ENCODE data around the gene PLA2G2C. TPM values are rescaled to one million over a fixed set of nuclear protein-coding genes. Genes with fewer than 3 reads are reported as not detected.

Gene PLA2G2C
- total RNA-seq, 1 donor from 2014 or later: not detected

DNA sequence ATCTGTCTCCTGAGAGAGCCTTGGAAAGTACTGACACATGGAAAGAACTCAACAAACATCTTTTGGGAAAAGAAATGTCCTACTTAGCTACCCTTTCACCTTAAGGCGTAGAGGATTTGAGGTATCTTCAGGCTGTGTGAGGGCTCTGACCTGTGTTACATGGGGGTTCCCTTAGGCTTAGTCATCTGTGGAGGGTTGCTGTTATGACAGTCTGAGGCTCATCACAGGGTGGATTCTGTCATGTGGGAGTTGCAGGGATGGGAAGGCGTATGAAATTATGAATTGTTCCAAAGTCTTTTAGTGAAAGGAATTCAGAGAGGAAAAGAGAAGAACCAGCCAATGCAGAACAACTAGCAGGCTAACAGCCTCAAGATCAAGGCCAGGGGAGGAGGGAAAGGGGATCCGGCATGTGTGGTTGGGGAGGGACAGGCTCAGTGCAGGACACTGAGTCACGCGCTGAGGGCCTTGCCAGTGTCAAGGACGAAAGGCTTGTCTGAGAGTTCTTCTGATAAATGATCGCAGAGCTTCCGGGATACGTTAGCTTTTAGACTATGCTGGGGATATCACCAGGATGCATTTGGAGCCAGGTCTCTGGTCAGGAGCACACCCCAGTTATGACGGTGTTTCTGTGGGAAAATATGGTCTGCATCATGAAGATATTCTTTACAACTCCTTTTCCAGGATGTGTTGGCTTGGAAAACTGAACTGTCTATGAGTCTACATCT lies 24.6 kb upstream of the PLA2G2C start:
- no peak for DNase-seq
- ATAC-seq: no peak
- intact Hi-C loops (cut with micrococcal nuclease): no loop called here

DNA sequence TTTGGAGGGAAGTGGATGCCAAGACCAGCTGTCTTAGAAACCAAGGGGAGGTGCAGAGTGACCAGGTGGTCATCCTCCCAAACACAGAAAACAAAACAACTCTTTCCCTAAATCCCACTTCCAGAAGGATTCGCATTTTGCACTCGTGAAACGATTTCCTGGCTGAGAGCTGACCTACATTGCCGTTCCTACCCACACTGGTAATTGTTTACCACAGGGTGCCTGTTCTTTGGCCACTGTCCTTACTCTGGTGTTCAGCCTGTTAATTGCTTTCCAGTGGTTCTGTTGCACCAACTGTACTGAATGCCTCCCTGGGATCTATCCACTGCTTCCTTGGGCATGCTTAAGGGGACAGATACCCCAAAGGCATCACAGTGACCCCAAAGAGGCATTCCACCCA lies 23.2 kb upstream of the PLA2G2C start:
- intact Hi-C loops (cut with micrococcal nuclease): no loop called here
- DNase-seq (no peak), ATAC-seq (no peak)

- no peak for ATAC-seq
- intact Hi-C loops (cut with micrococcal nuclease): no loop called here
- no peak for DNase-seq
These were observed 21.2 kb upstream of the PLA2G2C start for GRCh38 chr1:20207546-20207945.

- no peak for ATAC-seq
- intact Hi-C loops (cut with micrococcal nuclease): no loop called here
- DNase-seq: no peak
These were observed 15.8 kb upstream of the PLA2G2C start for GRCh38 chr1:20202166-20202565.

DNA sequence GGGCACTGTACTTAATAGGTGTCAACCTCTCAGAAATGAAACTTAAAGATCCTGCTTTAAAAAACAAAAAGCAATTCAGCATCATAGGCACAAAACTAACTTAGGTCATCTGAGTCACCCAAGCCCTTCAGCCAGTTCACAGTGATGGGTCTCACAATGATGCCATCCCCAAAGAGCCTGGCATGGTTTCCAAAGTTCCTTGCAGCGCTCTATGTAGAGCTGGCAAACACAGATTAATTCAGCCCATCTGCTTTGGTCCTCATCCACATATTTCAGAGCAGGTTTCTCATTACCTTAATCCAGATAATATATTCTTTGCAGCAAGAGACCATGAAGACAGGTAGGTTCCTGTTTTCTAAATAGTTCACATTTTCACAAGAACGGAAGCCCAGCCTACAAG lies 14.6 kb upstream of the PLA2G2C start:
- DNase-seq (no peak), ATAC-seq (no peak)
- intact Hi-C loops (cut with micrococcal nuclease): no loop called here

DNA sequence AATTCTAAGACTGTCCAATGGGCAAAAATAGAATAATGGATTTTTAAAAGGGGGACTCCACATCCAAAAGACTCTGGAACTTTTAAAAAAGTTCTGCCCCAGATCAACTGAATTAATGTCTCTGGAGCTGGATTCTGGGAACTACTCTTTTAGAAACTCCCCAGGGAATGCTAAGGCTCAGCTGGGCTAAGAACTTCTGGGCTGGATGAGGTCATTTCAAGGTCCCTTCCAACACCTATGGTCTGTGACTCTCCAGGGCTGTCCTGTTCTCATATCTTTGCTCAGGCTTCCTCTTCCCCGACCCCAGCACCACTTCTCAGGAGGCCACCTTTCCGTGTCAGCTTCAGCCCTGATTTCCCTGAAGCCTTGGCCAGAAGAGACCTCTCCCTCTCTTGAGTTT lies 13.5 kb upstream of the PLA2G2C start:
- intact Hi-C loops (cut with micrococcal nuclease): no loop called here
- peak; percentile 33 for ATAC-seq

GRCh38 chr1:20199403-20199802 lies 13.1 kb upstream of the PLA2G2C start:
- DNase-seq: no peak
- intact Hi-C loops (cut with micrococcal nuclease): no loop called here
- ATAC-seq: no peak

More for the DNA sequence above, 13.5 kb upstream of the PLA2G2C start:
- DNase-seq: no peak

DNA sequence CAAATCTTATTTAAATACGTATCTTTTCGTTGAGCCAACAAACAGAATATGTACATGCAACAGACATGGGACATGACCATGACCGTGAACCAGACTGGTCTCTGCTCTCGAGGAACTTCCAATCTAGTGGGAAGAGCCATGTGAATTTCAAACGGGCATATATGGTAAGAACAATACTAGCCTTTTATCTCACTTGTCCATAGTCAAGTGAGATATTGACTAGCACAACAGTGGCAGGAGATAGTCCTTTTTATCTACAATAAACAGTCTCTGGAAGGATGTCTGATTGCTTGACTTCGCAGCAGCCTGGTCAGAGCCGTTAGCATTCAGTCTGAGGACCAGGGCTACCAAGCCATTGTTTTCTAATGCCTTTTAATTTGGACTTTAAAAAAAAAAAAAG lies 12.6 kb upstream of the PLA2G2C start:
- DNase-seq (no peak), ATAC-seq (no peak)
- intact Hi-C loops (cut with micrococcal nuclease): no loop called here

DNA sequence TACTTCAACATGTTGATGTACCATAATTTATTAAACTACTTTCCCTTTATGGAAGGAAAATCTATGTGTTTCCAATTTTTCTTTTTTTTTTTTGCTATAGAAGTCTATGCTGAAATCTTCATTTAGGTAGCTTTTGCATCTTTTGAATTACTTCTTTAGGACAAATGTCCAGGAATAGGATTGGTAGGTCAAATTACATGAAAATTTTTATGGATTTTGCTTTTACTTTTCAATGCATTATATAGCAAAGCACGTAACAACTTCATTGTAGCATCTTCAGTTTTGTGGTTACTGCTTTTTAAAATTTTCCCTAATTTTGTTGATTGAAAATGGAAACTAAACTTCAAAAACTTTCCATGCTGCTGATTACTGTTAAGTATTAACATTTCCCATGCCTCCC lies 12.0 kb upstream of the PLA2G2C start:
- ATAC-seq: no peak
- DNase-seq: no peak
- intact Hi-C loops (cut with micrococcal nuclease): no loop called here

DNA sequence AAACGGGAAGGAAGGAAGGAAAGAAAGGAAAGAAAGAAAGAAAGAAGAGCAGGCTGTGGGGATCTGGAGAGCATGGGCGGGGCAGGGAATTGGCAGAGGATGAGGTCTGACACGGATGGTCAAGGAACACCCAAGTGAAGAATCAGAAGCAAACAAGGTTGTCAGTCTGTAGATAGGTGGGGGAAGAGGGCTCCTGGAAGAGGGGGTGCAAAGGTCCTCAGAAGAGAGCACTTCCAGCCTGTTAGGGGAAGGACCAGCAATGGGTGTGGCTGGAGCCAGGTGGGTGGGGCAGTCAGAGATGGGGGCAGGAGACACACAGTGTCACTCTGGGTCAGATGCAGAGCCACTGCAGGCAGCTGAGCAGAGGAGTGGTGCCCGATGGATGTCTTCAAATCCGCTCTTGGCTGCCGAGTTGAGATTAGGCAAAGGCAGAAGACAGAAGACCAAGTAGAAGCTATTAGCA lies 11.0 kb upstream of the PLA2G2C start:
- no peak for ATAC-seq
- no peak for DNase-seq
- intact Hi-C loops (cut with micrococcal nuclease): no loop called here

DNA sequence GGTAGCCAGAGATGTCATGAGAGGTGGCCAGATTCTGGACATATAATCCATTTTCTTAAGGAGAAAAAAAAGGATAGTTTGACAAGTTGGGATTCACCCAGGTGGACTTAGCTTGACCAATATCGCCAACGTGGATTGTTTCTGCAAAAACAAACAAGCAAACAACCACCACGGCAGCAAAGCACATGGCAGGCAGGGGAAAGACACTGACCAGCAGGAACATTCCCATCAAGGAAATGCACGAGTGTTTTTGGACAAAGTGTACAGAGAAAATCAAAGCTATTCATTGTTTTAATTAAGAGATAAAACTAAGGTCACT lies 9.1 kb upstream of the PLA2G2C start:
- intact Hi-C loops (cut with micrococcal nuclease): no loop called here

GRCh38 chr1:20194757-20195461 lies 8.6 kb upstream of the PLA2G2C start:
- peak; percentile 83 for DNase-seq
- peak; percentile 89 for ATAC-seq
- intact Hi-C loops (cut with micrococcal nuclease): no loop called here

More for the DNA sequence above, 9.1 kb upstream of the PLA2G2C start:
- no peak for DNase-seq
- ATAC-seq: no peak

- no peak for DNase-seq
- intact Hi-C loops (cut with micrococcal nuclease): no loop called here
- no peak for ATAC-seq
These were observed 7.9 kb upstream of the PLA2G2C start for GRCh38 chr1:20194224-20194623.

GRCh38 chr1:20192871-20193411 lies 6.6 kb upstream of the PLA2G2C start:
- ATAC-seq (no peak), DNase-seq (no peak)
- intact Hi-C loops (cut with micrococcal nuclease): no loop called here

- ATAC-seq (no peak), DNase-seq (no peak)
- intact Hi-C loops (cut with micrococcal nuclease): no loop called here
These were observed 6.0 kb upstream of the PLA2G2C start for GRCh38 chr1:20192364-20192763.

GRCh38 chr1:20191266-20191825 lies 5.0 kb upstream of the PLA2G2C start:
- ATAC-seq: no peak
- intact Hi-C loops (cut with micrococcal nuclease): no loop called here
- no peak for DNase-seq

- intact Hi-C loops (cut with micrococcal nuclease): no loop called here
- DNase-seq: no peak
These were observed 4.2 kb upstream of the PLA2G2C start for GRCh38 chr1:20190256-20191160.

GRCh38 chr1:20189664-20190063 lies 3.3 kb upstream of the PLA2G2C start:
- no peak for DNase-seq
- intact Hi-C loops (cut with micrococcal nuclease): no loop called here
- no peak for ATAC-seq

More at GRCh38 chr1:20190256-20191160, 4.2 kb upstream of the PLA2G2C start:
- no peak for ATAC-seq

DNA sequence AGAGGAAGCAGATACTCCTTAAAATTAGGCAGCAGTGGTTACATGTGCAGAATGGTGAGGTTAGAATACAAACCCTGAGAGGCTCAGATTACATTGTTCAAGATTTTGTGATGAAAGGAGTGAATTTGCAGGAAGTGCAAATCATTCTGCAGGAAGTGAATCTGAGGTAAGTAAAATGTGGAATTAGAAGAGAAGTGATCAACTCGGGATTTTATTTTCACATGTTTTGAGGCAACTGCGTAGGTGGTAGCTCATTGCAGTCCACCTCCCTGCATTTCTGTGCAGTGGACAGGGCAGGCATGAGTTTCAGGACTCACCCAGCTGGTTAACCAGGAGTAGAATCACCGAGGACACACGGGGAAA lies 2.1 kb upstream of the PLA2G2C start:
- ATAC-seq (no peak), DNase-seq (no peak)
- intact Hi-C loops (cut with micrococcal nuclease): no loop called here
